ENCODE measurements around the gene PRICKLE1.

- TF ChIP-seq EP300 (IDR thresholded peaks at IDR 0.05; ENCODE audit: low read depth in 2 of 2, low read length in 2 of 2) (no peak), EP300 (CRISPR knock-in tag; IDR thresholded peaks at IDR 0.05; ENCODE audit: borderline replicate concordance) (no peak), ETV5 (CRISPR knock-in tag; IDR thresholded peaks at IDR 0.05; ENCODE audit: borderline replicate concordance) (no peak), TFE3 (CRISPR knock-in tag; IDR thresholded peaks at IDR 0.05) (no peak), TARDBP (CRISPR knock-in tag; IDR thresholded peaks at IDR 0.05) (no peak), CHD2 (IDR thresholded peaks at IDR 0.05; ENCODE audit: low read depth, low read length) (no peak), DDIT3 (CRISPR knock-in tag; IDR thresholded peaks at IDR 0.05) (no peak)
Measured at GRCh38 chr12:42603246-42603990, 13.9 kb upstream of the PRICKLE1 start.
